Astrocyte of the spinal cord (primary cell): ENCODE measurements around the gene CAPN12.

Experiments used
- DNase-seq: peaks from one replicate; pipeline ENCODE4 v3.0.0; 2011; ENCODE audit warnings: low read depth, low spot score
- H3K4me3 ChIP-seq: 2 replicates; pipeline ENCODE4 v1.5.1; 2011; ENCODE audit warnings: low read depth, mild to moderate bottlenecking, low read length, moderate library complexity
- in situ Hi-C: cut with HindIII; loops from 2 replicates; pipeline ENCODE4 v1.10.0; 2017; ENCODE audit warnings: low sequenced_read_pairs
- TF ChIP-seq, protein P1 (sequence below): IDR thresholded peaks from 2 replicates; pipeline ENCODE4 v1.5.1; 2012; ENCODE audit warnings: low read depth, mild to moderate bottlenecking, low read length, inconsistent platforms

CAPN12 gene

DNA sequence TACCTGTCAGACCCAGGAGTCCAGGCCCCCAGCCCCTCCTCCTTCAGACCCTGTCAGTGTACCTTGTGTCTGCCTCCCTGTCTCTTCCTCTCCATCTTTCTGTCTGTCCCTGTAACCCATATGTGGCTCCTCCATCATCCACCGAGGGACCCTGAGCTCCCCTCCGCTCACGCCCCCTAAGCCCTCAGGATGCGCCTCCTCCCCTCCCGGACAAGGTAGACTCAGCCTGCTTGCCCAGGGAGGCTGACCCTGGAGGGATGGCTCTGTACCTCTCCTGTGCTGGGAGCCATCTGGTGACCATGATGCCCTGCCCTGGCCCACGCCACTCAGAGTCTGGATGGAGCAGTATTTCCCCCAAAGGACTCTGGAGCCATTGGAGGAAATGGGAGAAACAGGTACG, 1.0 kb upstream of the CAPN12 start:
- DNase-seq = no peak
- no peak overlapping the region for H3K4me3 ChIP-seq
- TF ChIP-seq, protein P1, sequence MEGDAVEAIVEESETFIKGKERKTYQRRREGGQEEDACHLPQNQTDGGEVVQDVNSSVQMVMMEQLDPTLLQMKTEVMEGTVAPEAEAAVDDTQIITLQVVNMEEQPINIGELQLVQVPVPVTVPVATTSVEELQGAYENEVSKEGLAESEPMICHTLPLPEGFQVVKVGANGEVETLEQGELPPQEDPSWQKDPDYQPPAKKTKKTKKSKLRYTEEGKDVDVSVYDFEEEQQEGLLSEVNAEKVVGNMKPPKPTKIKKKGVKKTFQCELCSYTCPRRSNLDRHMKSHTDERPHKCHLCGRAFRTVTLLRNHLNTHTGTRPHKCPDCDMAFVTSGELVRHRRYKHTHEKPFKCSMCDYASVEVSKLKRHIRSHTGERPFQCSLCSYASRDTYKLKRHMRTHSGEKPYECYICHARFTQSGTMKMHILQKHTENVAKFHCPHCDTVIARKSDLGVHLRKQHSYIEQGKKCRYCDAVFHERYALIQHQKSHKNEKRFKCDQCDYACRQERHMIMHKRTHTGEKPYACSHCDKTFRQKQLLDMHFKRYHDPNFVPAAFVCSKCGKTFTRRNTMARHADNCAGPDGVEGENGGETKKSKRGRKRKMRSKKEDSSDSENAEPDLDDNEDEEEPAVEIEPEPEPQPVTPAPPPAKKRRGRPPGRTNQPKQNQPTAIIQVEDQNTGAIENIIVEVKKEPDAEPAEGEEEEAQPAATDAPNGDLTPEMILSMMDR = no peak
- in situ Hi-C loops = no loop called here

DNA sequence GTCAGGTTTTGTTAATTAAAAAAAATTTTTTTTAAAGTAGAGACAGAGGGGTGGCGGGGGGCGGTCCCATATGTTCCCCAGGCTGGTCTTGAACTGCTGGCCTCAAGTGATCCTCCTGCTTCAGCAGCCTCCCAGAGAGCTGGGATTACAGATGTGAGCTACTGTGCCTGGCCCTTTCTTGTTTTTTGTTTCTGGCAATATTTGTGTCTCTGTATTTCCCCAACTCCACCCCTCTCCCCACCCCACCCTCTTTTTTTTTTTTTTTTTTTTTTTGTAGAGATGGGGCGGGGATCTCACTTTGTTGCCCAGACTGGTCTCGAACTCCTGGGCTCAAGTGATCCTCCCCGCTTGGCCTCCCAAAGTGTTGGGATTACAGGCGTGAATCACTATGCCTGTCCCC, 600 bp upstream of the CAPN12 start:
- H3K4me3 ChIP-seq = no peak overlapping the region
- TF ChIP-seq, protein P1 = no peak
- no peak for DNase-seq
- in situ Hi-C loops = no loop called here

DNA sequence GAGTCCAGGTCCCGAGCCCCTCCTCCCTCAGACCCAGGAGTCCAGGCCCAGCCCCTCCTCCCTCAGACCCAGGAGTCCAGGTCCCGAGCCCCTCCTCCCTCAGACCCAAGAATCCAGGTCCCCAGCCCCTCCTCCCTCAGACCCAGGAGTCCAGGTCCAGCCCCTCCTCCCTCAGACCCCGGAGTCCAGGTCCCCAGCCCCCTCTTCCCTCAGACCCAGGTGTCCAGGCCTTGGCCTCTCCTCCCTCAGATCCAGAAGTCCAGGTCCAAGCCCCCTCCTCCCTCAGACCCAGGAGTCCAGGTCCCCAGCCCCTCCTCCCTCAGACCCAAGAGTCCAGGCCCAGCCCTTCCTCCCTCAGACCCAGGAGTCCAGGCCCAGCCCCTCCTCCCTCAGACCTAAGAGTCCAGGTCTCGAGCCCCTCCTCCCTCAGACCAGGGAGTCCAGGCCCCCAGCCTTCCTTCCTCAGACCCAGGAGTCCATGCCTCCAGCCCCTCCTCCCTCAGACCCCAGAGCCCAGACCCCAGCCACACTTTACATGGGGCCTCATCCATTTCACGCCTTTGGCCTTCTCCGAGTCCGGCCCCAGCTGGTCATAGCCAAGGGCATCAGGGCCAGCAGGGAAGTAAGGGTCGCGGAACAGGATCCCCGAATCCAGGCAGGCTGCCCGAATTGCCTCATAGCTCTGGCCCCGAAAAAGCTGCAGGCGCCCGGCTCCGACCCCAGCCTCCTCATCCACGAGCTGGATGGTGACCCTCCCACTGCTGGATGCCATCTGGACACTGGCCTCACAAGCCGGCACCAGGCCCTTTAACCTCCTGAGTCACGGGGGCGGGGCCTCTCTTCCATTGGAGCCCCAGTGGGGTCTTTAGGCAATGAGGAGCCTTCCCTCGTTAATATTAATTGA, 628 bp downstream of the CAPN12 start:
- H3K4me3 ChIP-seq = no peak overlapping the region
- no peak for DNase-seq
- TF ChIP-seq, protein P1 = no peak
- in situ Hi-C loops = no loop called here

GRCh38 chr19:38742906-38743305, 1.4 kb downstream of the CAPN12 start:
- DNase-seq = no peak
- in situ Hi-C loops = no loop called here
- TF ChIP-seq, protein P1 = no peak
- H3K4me3 ChIP-seq = no peak overlapping the region

GRCh38 chr19:38742296-38742695, 2.0 kb downstream of the CAPN12 start:
- TF ChIP-seq, protein P1 = no peak
- no peak for DNase-seq
- H3K4me3 ChIP-seq = no peak overlapping the region
- in situ Hi-C loops = no loop called here

- DNase-seq = no peak
- no peak overlapping the region for H3K4me3 ChIP-seq
- in situ Hi-C loops = no loop called here
- TF ChIP-seq, protein P1 = no peak
These were observed 2.6 kb downstream of the CAPN12 start for GRCh38 chr19:38741670-38742069.
